Measurements from ENCODE around the gene ZNF732. TPM values are rescaled to one million over a fixed set of nuclear protein-coding genes. Genes with fewer than 3 reads are reported as not detected.

Gene ZNF732
- total RNA-seq (2022) (not detected in 2 replicates), Bru-seq, nascent RNA (percentile 2 among the genes with signal in this experiment), BruChase-seq, experiment 1, labeled RNA remaining after a 2-hour chase (percentile 7 among the genes with signal in this experiment), BruChase-seq, experiment 2, labeled RNA remaining after a 6-hour chase (percentile 3 among the genes with signal in this experiment)
- long read RNA-seq = 0 reads

- no peaks in the 10 kb centered on the region for H3K4me1 Mint-ChIP-seq (ENCODE audit: low read depth, unreplicated experiment)
- ChIA-PET CTCF (no interaction called here), POLR2A (no interaction called here)
- no peak for DNase-seq
- peaks cover 21% of the 10 kb centered on the region for H3K9me3 Mint-ChIP-seq (ENCODE audit: unreplicated experiment)
- Histone ChIP-seq H3K27me3 (replicated peaks; ENCODE audit: control insufficient read depth, insufficient read depth, low read length) (no peaks in the 10 kb centered on the region), H3K4me3 (ENCODE audit: low read depth, low read length) (no peak within 1 kb of the TSS), H3K4me1 (no peaks in the 10 kb centered on the region), H3K9me3 (no peaks in the 10 kb centered on the region), H3K36me3 (ENCODE audit: control insufficient read depth, insufficient read depth, low read length) (no peaks in the 10 kb centered on the region)
- no TSS peak for BruUV-seq (replicated peaks)
- intact Hi-C loops (cut with micrococcal nuclease; ENCODE audit: unreplicated experiment) = no loop called here
- H3K36me3 Mint-ChIP-seq (ENCODE audit: insufficient read depth, unreplicated experiment) = no peaks in the 10 kb centered on the region
- TF ChIP-seq CTCF (IDR thresholded peaks at IDR 0.05; ENCODE audit: insufficient read depth in 1 of 2, low read depth in 1 of 2, low read length in 1 of 2, severe bottlenecking in 1 of 2, unreplicated experiment in 1 of 2) = no peak
- no peak within 1 kb of the TSS for H3K27ac Mint-ChIP-seq (ENCODE audit: unreplicated experiment)
- H3K4me3 Mint-ChIP-seq (ENCODE audit: unreplicated experiment) = no peak within 1 kb of the TSS
- no peaks in the 10 kb centered on the region for H3K27me3 Mint-ChIP-seq (ENCODE audit: insufficient read depth, unreplicated experiment)
Observed at GRCh38 chr4:304969-305680, at the start of gene ZNF732. TSS of gene ZNF732 (minus strand) at chr4:305474. CDS start at chr4:305310, 164 bp downstream.

GRCh38 chr4:340011-340410, 34.7 kb upstream of the ZNF732 start:
- Histone ChIP-seq H3K27me3 (replicated peaks; ENCODE audit: control insufficient read depth, insufficient read depth, low read length) (no peaks in the 10 kb centered on the region), H3K4me1 (0 out of 2 replicates have a peak, but pooled peaks cover 4% of the 10 kb centered on the region), H3K4me3 (ENCODE audit: low read depth, low read length) (no peak overlapping the region), H3K9me3 (0 out of 2 replicates have a peak, but pooled peaks cover 14% of the 10 kb centered on the region), H3K36me3 (ENCODE audit: control insufficient read depth, insufficient read depth, low read length) (peaks cover 4% of the 10 kb centered on the region)
- Mint-ChIP-seq H3K4me3 (ENCODE audit: unreplicated experiment) (peak overlapping the region; percentile 51), H3K36me3 (ENCODE audit: insufficient read depth, unreplicated experiment) (peaks cover 76% of the 10 kb centered on the region), H3K27ac (ENCODE audit: unreplicated experiment) (no peak overlapping the region), H3K27me3 (ENCODE audit: insufficient read depth, unreplicated experiment) (no peaks in the 10 kb centered on the region), H3K4me1 (ENCODE audit: low read depth, unreplicated experiment) (no peaks in the 10 kb centered on the region), H3K9me3 (ENCODE audit: unreplicated experiment) (peaks cover 9% of the 10 kb centered on the region)
- intact Hi-C loops (cut with micrococcal nuclease; ENCODE audit: unreplicated experiment) = no loop called here
- no TSS peak for BruUV-seq (replicated peaks)
- TF ChIP-seq CTCF (IDR thresholded peaks at IDR 0.05; ENCODE audit: insufficient read depth in 1 of 2, low read depth in 1 of 2, low read length in 1 of 2, severe bottlenecking in 1 of 2, unreplicated experiment in 1 of 2) = no peak
- CTCF ChIA-PET = no interaction called here
- no peak for DNase-seq
- POLR2A ChIA-PET = no interaction called here

GRCh38 chr4:338759-339097, 33.5 kb upstream of the ZNF732 start:
- Mint-ChIP-seq H3K27ac (ENCODE audit: unreplicated experiment) (peak overlapping the region; percentile 96), H3K4me1 (ENCODE audit: low read depth, unreplicated experiment) (no peaks in the 10 kb centered on the region), H3K9me3 (ENCODE audit: unreplicated experiment) (peaks cover 9% of the 10 kb centered on the region), H3K36me3 (ENCODE audit: insufficient read depth, unreplicated experiment) (peaks cover 64% of the 10 kb centered on the region), H3K4me3 (ENCODE audit: unreplicated experiment) (peak overlapping the region; percentile 84), H3K27me3 (ENCODE audit: insufficient read depth, unreplicated experiment) (no peaks in the 10 kb centered on the region)
- POLR2A ChIA-PET = no interaction called here
- DNase-seq = no peak
- Histone ChIP-seq H3K36me3 (ENCODE audit: control insufficient read depth, insufficient read depth, low read length) (peaks cover 4% of the 10 kb centered on the region), H3K9me3 (0 out of 2 replicates have a peak, but pooled peaks cover 14% of the 10 kb centered on the region), H3K4me1 (0 out of 2 replicates have a peak, but pooled peaks cover 4% of the 10 kb centered on the region), H3K4me3 (ENCODE audit: low read depth, low read length) (peak overlapping the region; percentile 97), H3K27me3 (replicated peaks; ENCODE audit: control insufficient read depth, insufficient read depth, low read length) (no peaks in the 10 kb centered on the region)
- TSS peak; percentile 21 for BruUV-seq (replicated peaks)
- CTCF ChIA-PET = no interaction called here
- intact Hi-C loops (cut with micrococcal nuclease; ENCODE audit: unreplicated experiment) = loop anchor here (10.0 kb wide), 1 partner anchor 136 kb away; no protein-coding TSS in a partner anchor
- TF ChIP-seq CTCF (IDR thresholded peaks at IDR 0.05; ENCODE audit: insufficient read depth in 1 of 2, low read depth in 1 of 2, low read length in 1 of 2, severe bottlenecking in 1 of 2, unreplicated experiment in 1 of 2) = no peak

All from Caco-2 (cell line).